ENCODE measurements around the gene RAB39B.
A peak's percentile ranks its signal among the peaks of the same experiment; 100 is the strongest.
"Not testable (repeated sequence)": the region's sequence is repeated elsewhere in the genome, so short reads cannot be mapped to it uniquely, and the experiment has no call there.

The RAB39B gene, protein sequence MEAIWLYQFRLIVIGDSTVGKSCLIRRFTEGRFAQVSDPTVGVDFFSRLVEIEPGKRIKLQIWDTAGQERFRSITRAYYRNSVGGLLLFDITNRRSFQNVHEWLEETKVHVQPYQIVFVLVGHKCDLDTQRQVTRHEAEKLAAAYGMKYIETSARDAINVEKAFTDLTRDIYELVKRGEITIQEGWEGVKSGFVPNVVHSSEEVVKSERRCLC
- total RNA-seq: 0 to 0.24 (median 0.08) reads per million in 18 experiments

DNA sequence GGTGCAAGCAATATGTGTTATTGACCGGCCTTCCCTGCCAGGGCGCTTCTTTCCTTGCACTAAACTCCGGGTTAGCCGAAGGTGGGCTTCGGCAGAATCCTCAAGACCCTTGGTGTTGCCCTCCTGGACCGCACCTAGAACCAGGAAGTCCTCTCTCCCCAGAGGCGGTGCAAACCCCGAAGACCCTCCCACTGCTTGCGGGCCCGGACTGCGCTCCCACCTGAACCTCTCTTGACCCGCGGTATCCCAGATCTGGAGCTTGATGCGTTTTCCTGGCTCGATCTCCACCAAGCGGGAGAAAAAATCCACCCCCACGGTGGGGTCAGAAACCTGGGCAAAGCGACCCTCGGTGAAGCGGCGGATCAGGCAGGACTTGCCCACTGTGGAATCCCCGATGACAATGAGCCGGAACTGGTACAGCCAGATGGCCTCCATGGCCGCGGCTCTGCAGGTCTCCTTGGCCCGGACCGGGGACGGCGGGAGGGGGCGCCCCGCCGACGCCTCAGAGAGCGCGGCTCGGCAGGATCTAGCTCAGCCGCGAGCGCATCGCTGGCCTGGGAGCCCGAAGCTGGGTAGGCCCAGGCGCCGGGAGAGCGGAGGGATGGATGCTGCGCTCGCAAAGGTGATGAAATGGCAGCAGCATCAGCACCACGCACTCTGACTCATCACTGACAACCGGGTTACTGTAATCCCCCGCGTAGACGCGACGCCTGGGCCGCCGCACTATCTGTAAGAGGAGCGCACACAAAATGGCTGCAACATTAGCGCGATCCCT lies at the start of gene RAB39B:
Gene RAB39B (minus strand): TSS at position 638 of the 775 bp plus-strand sequence. CDS start 203 bp downstream, at position 435.
- peak; percentile 37 to 58 for DNase-seq

DNA sequence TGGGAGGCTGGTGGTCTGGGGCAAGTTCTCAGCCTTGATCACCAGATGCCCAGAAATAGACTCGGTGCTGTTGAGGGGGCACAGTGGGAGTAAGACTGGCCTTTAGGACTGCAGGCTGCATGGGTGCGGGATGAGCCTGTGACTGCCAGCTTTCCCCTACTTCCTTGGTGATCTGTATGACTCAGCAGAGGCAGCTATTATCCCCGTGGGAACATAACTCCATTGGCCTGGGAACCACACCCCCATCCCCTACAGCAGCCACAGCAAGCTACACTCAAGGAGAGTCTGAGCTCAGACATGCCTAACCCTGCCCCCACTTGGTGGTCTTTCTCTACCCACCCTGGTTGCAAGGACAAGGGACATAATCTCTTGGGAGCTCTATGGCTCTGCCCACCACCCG lies 49.5 kb upstream of the RAB39B start:
- DNase-seq: no peak

DNA sequence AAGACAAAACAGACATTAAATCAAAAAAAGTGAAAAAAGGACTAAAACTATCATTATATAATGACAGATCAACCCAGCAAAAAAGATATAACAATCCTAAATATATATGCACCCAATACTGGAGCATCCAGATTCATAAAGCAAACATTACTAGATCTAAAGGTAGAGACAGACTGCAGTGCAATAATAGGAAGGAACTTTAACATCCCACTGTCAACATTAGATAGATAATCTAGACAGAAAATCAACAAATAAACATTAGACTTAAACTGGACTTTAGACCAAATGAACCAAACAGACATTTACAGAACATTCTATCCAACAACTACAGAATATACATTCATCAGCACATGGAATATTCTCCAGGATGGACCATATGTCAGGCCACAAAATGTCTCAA lies 29.5 kb upstream of the RAB39B start:
- no peak for DNase-seq

DNA sequence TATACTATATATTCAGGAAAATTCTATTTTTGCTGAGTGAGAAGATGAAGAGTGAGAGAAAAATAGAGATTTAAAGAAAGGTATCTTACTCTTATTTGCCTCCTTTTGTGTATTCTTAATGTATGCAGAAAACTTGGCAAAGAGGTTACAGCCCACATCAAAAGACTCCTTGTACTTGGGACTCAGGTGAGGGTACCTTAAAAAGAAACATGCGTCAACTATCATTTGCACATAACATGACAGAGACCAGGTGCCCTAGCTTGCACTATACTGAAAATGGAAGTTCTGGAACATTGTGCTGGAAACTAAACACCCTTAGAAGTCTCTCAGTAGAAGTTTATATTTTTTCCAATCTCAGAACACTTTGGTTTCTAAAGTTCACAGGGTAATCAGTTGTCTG lies 15.6 kb upstream of the RAB39B start:
- no peak for DNase-seq

DNA sequence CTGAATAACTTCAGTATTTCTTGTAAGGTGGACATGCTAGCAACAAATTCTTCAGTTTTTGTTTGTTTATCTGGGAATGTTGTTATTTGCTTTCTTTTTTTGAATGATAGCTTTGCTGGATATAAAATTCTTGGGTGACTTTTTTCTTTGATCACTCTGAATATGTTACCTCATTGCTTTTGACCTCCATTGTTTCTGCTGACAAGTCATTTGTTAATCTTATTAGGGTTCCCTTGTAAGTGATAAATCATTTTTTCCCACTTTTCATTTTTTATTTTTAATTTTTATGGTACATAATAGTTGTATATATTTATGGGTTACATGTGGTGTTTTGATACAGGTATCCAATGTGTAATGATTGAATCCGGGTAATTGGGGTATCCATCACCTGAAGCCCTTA lies 6.7 kb upstream of the RAB39B start:
- no peak for DNase-seq

DNA sequence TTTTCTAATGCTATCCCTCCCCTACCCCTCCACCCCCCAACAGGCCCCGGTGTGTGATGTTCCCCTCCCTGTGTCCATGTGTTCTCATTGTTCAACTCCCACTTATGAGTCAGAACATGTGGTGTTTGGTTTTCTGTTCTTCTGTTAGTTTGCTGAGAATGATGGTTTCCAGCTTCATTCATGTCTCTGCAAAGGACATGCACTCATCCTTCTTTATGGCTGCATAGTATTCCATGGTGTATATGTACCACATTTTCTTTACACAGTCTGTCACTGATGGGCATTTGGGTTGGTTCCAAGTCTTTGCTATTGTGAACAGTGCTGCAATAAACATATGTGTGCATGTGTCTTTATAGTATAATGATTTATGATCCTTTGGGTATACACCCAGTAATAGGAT lies 3.7 kb upstream of the RAB39B start:
- not testable (repeated sequence) for DNase-seq

DNA sequence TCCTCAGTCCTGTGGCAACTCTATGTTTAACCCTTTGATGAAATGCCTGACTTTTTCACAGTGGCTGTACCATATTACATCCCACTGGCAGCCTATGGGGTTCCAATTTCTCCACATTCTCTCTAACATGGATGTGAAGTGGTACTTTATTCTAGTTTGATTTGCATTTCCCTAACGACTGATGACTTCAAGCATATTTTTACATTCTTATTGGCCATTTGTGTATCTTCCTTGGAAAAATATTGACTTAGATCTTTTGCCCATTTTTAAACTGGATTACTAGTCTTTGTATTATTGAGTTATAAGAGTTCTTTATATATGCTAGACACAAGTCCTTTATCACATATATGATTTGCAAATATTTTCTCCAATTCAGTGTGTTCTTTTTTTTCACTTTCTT lies 2.1 kb upstream of the RAB39B start:
- DNase-seq: no peak

DNA sequence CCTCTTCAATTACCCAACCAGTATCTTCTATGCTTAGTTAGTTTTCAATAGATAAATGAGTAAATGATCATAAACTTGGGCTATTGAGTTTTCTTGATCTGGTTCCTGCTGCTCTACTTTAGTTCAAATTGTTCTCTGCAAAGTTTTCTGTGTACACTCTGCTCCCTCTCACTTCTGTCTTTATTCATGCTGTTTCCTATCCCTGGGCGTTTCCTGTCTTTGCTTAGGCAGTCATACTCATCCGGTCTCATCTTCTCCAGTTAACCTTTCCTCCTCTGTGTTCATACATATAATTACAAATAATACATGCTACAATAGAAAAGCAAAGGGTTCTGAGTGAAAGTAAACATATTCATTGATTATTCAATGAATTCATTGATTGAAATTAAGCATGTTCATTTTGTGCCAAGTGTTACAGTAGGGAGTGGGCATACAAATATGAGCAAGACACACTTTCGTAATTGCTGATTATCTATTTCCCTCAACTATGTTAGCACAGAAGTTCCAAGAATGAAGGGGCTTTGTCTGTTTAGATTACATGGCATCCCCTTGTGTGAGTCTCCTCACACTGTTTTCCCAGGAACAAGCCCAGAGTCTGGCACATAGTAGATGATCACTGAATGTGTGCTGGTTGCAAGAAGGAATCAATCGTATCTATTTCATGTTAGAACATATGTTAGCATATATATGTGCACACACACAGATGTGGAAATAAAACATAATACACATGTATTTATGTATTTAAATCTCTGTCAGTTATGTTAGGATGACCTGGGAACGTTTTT lies 1.1 kb downstream of the RAB39B start:
- no peak for DNase-seq

DNA sequence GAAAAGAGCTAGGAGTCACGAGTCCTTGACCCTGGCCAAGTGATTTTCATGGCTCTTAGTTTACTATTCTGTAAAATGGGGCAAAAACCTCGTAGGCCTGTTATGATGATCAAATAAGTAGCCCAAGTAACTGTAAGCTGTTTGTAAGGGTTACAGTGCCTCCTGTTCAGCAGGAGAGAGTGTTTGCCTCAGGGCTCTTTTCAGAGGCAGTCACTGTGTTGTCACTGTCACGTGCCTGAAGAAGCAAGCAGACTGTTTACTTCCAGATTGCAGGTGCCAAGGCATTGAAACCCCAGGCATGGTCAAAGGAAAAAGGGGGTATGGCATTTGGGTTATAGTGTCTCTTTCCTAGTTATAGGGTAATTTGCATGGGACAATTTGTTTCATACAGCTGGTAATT lies 4.5 kb downstream of the RAB39B start:
- no peak for DNase-seq

DNA sequence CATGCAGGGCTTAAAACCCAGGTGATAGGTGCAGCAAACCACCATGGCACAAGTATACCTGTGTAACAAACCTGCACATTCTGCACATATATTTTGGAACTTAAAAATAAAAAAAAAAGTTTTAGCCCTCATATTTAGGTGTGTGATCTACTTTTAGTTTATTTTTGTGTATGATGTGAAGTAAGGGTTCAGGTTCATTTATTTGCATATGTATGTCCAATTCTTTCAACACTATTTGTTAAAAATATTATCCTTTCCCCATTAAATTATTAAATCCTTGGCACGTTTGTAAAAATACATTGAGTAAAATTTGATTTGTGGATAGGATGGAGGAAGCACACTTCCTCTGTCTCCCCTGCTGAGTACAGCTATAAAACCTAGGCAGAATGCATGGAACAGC lies 12.9 kb downstream of the RAB39B start:
- no peak for DNase-seq

DNA sequence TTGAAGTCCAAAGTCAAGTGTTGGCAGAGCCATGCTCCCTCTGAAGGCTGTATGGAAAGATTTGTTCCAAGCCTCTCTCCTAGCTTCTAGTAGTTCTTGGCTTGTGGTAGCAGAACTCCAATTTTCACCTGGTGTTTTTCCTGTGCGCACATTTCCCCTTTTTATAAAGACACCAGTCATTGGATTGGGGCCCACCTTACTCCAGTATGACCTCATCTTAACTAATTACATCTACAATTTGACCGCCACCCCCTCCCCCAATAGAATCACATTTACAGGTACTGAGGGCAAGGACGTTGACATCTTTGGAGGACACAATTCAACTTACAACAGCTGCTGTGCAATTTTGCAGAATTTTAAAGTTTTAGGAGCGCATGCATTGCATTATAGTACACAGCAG lies 16.8 kb downstream of the RAB39B start:
- DNase-seq: no peak

DNA sequence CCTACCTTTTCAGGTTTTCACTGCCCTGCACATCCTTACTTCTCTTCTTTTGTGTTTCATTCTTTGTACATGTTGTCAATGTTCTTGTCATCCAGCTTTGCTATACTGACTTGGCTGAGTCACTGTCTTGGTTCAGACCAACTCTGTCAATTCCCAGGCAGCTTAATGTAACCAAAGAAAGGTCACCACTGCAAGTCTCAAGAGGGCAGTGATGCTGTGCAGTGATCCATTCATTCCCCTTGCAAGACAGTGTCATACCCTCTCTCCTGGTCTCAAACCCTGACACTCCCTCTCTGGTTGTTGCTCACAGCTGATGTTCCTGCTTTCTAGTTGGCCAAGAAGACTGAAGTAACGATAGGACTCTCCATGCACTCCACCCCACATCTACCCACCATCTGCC lies 17.5 kb downstream of the RAB39B start:
- no peak for DNase-seq

DNA sequence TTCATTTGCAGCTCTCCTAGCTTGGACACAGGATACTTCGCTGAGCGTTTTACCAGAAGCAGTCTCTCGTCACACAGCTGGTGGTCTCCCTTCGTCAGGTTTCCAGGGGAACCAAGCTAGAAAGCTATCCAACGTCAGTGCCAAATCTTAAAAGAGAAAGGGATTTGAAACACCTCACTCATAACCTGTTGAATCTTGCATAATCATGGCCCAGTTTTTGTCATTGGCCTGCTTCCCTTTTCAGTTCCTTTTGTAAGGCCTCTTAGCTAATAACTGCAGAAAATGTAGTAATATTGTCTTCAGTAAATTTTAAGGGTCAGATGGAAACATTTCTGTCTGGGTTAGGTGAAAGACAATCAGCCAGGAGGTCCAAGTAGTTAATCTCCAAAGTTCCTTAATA lies 22.0 kb downstream of the RAB39B start:
- peak; percentile 34 to 69 for DNase-seq

DNA sequence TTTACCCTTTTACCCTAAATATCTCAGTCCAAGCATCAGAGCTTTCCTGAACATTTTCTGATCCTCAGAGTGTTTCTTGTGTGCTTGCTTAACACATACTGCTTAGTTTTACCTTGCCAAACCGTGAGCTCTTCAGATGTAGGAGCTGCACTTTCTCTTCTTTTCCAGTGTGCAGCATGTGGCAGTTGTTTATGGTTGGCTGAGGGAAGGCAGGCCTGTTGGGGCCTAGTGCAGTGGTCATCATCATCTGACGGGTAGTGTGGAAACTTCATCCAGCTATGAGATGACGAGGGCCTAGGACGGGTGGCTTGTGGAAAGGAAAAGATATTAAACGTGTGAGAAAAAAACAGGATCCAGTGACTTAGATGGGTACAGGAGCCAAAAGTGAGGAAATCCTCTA lies 26.6 kb downstream of the RAB39B start:
- no peak for DNase-seq

DNA sequence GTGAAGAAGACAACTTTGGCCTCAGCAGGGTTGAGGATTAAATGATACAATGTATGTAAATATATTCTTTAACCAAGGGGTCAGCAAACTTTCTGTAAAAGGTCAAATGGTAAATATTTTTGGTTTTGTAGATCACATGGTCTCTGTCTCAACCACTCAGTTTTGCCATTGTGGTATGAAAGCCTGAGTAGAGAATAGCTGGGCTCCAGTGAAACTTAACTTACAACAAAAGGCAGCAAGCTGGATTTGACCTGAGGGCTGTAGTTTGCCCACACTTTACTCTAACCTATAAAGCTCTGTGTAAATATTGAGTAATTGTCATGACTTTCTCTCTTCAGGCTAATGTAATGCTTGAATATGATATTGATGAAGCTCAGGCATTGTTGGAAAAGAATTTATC lies 28.4 kb downstream of the RAB39B start:
- no peak for DNase-seq

DNA sequence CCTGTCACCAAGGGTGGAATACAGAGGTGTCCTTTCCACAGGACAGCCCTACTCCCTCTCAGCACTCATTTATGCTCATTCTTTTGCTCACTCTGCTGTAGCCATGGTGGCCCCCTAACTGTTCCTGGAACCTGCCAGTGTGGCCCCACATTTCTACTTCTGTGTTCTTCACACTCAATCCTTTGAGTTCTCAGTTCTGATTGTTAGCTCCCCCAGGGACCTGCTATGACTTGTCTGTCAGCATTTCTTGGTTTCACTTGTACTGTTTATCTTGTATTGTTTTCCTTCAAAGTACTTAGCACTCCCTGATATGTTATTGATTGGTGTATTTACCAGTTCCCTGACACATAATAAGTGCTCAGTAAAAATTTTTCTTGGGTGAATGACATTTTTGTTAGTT lies 33.1 kb downstream of the RAB39B start:
- no peak for DNase-seq

DNA sequence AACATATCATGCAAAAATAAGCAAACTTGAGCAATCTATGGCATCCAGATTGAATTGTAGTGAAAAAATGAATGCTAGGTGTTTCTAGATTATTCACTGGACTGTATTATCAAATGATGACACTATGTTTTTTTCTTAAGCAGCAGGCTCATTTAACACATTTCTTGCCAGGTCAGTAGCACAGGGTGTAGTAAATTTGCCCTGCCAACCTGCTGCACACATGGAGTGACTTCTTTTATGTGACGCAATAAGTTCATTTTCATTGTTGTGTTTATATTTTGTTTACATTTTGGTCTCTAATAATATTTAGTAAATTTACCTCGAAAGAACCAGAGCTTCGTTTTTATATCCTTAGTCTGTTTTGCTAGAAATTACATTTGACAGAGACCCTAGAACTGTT lies 38.5 kb downstream of the RAB39B start:
- DNase-seq: no peak

DNA sequence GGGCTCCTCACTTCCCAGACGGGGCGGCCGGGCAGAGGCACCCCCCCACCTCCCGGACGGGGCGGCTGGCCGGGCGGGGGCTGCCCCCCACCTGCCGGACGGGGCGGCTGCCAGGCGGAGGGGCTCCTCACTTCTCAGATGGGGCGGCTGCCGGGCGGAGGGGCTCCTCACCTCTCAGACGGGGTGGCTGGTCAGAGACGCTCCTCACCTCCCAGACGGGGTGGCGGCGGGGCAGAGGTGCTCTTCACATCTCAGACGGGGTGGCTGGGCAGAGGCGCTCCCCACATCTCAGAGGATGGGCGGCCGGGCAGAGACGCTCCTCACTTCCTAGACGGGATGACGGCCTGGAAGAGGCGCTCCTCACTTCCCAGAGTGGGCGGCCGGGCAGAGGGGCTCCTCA lies 40.5 kb downstream of the RAB39B start:
- not testable (repeated sequence) for DNase-seq

DNA sequence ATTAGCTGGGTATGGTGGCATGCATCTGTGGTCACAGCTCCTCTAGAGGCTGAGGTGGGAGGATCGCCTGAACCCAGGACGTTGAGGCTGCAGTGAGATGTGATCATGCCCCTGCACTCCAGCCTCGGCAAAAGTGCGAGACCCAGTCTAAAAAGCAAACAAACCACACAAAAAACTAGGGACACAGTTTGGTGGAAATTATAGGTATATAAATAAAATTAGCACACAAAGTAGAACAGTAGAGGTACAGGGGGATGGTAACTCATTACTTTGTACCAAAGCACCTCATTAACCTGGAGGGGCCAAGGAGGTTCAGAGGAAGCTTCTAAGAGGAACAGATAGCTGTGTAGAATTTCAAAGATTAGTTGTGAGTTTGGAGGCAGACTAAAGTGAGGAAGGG lies 42.9 kb downstream of the RAB39B start:
- no peak for DNase-seq

DNA sequence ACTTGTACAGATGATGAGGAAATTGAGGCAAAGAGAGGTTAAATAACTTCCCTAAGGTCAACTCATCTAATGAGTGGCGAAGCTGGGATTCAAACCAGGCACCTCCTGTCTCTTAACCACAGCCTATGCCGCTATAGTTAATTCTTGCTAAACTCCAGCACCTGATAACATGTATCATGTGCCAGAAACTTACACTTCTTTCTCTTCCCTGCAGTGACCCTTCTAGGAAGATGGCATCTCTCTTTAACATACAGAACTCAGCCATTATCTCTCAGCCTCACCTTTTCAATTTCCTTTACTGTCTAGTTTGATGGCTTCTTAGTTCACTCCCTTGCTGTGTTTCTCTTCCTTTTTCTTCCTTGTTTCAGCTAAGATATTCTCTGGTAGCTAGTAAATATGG lies 45.5 kb downstream of the RAB39B start:
- DNase-seq: no peak

DNA sequence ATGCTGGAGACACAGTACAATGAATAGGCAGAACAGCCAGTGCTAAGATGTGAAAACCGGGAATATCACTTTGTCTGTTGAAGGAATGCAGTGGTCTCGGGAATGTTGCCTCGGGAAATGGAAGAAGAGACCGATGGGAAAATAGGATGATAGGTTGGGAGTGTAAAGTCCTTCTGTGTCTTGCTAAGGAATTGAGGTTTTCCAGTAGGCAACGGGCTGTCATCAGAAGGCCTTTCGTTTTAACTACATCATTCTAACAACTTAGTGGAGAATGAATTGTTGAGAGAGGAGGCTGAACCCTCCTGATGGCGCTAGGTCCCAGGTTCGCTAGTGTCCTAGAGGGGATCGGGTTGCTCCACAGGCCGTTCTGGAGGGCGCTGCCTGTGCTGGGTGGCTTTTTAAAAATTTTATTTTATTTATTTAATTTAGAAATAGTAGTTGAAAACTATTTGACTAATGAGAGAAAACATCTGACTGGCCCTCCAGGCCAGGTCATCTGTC lies 47.3 kb downstream of the RAB39B start:
- DNase-seq: no peak

DNA sequence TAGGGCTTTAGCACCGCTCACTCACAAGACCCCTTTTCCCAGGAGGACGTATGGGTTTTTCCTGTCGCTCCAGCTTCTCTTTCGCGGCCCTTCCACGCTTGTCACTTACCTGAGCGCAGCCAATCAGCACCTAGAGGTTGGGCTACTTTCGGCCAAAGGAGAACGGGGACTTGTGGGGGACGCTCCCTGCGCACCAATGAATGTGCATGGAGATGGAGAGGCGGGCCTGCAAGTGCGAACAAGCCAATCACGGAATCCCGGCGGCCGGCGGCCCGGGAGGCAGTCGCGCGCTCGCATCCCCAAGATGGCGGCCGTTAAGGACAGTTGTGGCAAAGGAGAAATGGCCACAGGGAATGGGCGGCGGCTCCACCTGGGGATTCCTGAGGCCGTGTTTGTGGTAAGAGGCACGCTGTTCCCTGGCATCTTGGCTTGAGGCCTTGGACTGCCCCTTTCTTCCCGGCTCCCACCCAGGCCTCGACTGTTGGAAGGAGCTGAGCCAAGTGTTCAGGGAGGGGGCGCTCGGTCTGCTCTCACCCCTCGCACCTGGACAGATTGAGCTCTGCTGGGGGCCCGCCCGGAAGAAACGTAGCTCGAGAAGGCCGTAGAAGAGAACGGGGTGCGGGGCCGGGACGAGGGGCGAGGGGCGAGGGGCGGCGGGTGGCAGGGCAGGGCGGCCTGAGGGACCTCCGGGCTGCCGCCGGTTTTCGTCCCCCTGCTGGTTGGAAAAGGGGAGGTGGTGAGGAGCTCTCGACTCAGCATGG lies 47.9 kb downstream of the RAB39B start, which contains the start of gene VBP1:
Gene VBP1 (plus strand): TSS at position 282 of the 761 bp plus-strand sequence. CDS start 23 bp downstream, at position 305.
- DNase-seq: peak; percentile 90 to 93

All from inflammatory macrophage (primary cell).